IMR-90 (cell line): Measurements from ENCODE around the gene TIGIT. TPM values are rescaled to one million over a fixed set of nuclear protein-coding genes. Genes with fewer than 3 reads are reported as not detected.

Experiments used
- ATAC-seq: fragments of 200-7000 bp; cut with Tn5 transposase; 2 replicates; pipeline ENCODE4 v1.9.1; 2020; ENCODE audit warnings: low read depth, mild to moderate bottlenecking, moderate library complexity
- BruUV-seq: library from RNA; stranded (reverse); fragments of 400-500 nt; replicated peaks from 2 replicates; lab custom pipeline; 2021; lab: Mats Ljungman, UMichigan
- CTCF ChIA-PET: fragments of 300-600 bp; formaldehyde crosslinking; extraction: SDS; loops from one replicate; lab custom pipeline; 2021; ENCODE audit warnings: antibody characterized with exemption; lab: Yijun Ruan, JAX
- POLR2A ChIA-PET: fragments of 300-600 bp; sonication (Branson Sonifier 250); formaldehyde crosslinking; loops from one replicate; lab custom pipeline; 2022; ENCODE audit warnings: antibody characterized with exemption; ENCODE audit not compliant: unreplicated experiment; lab: Charles Lee
- DNase-seq: peaks from one replicate; pipeline ENCODE4 v3.0.0; 2013
- H2AFZ ChIP-seq: replicated peaks from 2 replicates; pipeline ENCODE3; 2013; ENCODE audit warnings: low read length, mild to moderate bottlenecking; ENCODE audit not compliant: poor library complexity
- H2AK5ac ChIP-seq: 2 replicates; pipeline ENCODE4 v1.6.1; 2013; ENCODE audit warnings: low read depth, low read length, inconsistent platforms
- H2AK9ac ChIP-seq: replicated peaks from 2 replicates; pipeline ENCODE3; 2013; ENCODE audit warnings: mild to moderate bottlenecking, low read depth, low read length, moderate library complexity; ENCODE audit not compliant: poor library complexity
- H2BK120ac ChIP-seq: 2 replicates; pipeline ENCODE4 v1.6.1; 2013; ENCODE audit warnings: low read depth, low read length, inconsistent platforms
- H2BK15ac ChIP-seq: 3 replicates; pipeline ENCODE4 v1.6.1; 2013; ENCODE audit warnings: low read depth, low read length, inconsistent platforms
- H2BK20ac ChIP-seq: 2 replicates; pipeline ENCODE4 v1.6.1; 2013; ENCODE audit warnings: low read depth, mild to moderate bottlenecking, inconsistent platforms, low read length, moderate library complexity
- H2BK5ac ChIP-seq: 2 replicates; pipeline ENCODE4 v1.6.1; 2013; ENCODE audit warnings: mild to moderate bottlenecking, low read depth, low read length, inconsistent platforms; ENCODE audit not compliant: poor library complexity, severe bottlenecking
- H3K14ac ChIP-seq: replicated peaks from 2 replicates; pipeline ENCODE4 v1.6.1; 2013; ENCODE audit warnings: low read depth, low read length, inconsistent platforms
- H3K18ac ChIP-seq: 2 replicates; pipeline ENCODE4 v1.6.1; 2013; ENCODE audit warnings: low read depth, low read length, control low read depth
- H3K23ac ChIP-seq: 2 replicates; pipeline ENCODE4 v1.6.1; 2013; ENCODE audit warnings: low read depth, low read length, inconsistent platforms
- H3K27ac ChIP-seq: 2 replicates; pipeline ENCODE4 v1.5.1; 2013; ENCODE audit warnings: mild to moderate bottlenecking, control low read depth, low read length; ENCODE audit not compliant: insufficient read depth
- H3K27me3 ChIP-seq: 2 replicates; pipeline ENCODE4 v1.6.1; 2013; ENCODE audit warnings: low read length; ENCODE audit not compliant: control insufficient read depth, insufficient read depth
- H3K36me3 ChIP-seq: 2 replicates; pipeline ENCODE4 v1.6.1; 2013; ENCODE audit warnings: low read length, mixed read lengths; ENCODE audit not compliant: control insufficient read depth, insufficient read depth
- H3K4ac ChIP-seq: 2 replicates; pipeline ENCODE4 v1.6.1; 2013; ENCODE audit warnings: low read depth, low read length, inconsistent platforms
- H3K4me1 ChIP-seq: 2 replicates; pipeline ENCODE4 v1.6.1; 2013; ENCODE audit warnings: low read length, mixed read lengths; ENCODE audit not compliant: control insufficient read depth, insufficient read depth
- H3K4me2 ChIP-seq: 2 replicates; pipeline ENCODE4 v1.6.1; 2013; ENCODE audit warnings: low read depth, mild to moderate bottlenecking, control low read depth, low read length, moderate library complexity
- H3K4me3 ChIP-seq: 2 replicates; pipeline ENCODE4 v1.5.1; 2013; ENCODE audit warnings: low read depth, mild to moderate bottlenecking, control low read depth, low read length, moderate library complexity; ENCODE audit not compliant: insufficient read depth
- H3K56ac ChIP-seq: 2 replicates; pipeline ENCODE4 v1.6.1; 2013; ENCODE audit warnings: low read length, inconsistent platforms; ENCODE audit not compliant: insufficient read depth; ENCODE audit errors: extremely low read depth
- H3K79me1 ChIP-seq, 2 experiments: 2 replicates each; pipeline ENCODE4 v1.6.1; 2013; ENCODE audit warnings: low read length in 2 of 2, inconsistent platforms in 1 of 2, low read depth in 1 of 2
- H3K9ac ChIP-seq: 2 replicates; pipeline ENCODE4 v1.6.1; 2013; ENCODE audit warnings: low read depth, low read length, control low read depth
- H3K9me1 ChIP-seq: 2 replicates; pipeline ENCODE4 v1.6.1; 2013; ENCODE audit warnings: low read length, inconsistent platforms; ENCODE audit not compliant: insufficient read depth
- H3K9me3 ChIP-seq: 2 replicates; pipeline ENCODE4 v1.6.1; 2013; ENCODE audit warnings: low read length; ENCODE audit not compliant: control insufficient read depth, insufficient read depth
- H4K20me1 ChIP-seq: 2 replicates; pipeline ENCODE4 v1.6.1; 2013; ENCODE audit warnings: low read length, inconsistent platforms; ENCODE audit not compliant: insufficient read depth
- H4K5ac ChIP-seq: 2 replicates; pipeline ENCODE4 v1.6.1; 2013; ENCODE audit warnings: mild to moderate bottlenecking, low read depth, low read length, control low read depth
- H4K8ac ChIP-seq, 2 experiments: 2 replicates each; pipeline ENCODE4 v1.6.1; 2013; ENCODE audit warnings: low read depth in 2 of 2, low read length in 2 of 2, control low read depth in 1 of 2, inconsistent platforms in 1 of 2
- H4K91ac ChIP-seq: 2 replicates; pipeline ENCODE4 v1.6.1; 2013; ENCODE audit warnings: low read depth, low read length, inconsistent platforms; ENCODE audit not compliant: insufficient read depth
- BHLHE40 ChIP-seq: fragments of 150-350 bp; IDR thresholded peaks from 2 replicates; pipeline ENCODE4 v1.6.1; 2016; ENCODE audit warnings: mild to moderate bottlenecking, low read depth, low read length
- CEBPB ChIP-seq: IDR thresholded peaks from 2 replicates; pipeline ENCODE4 v1.6.1; 2012; ENCODE audit warnings: low read depth, low read length, improper control_type of control experiment
- FOS ChIP-seq: fragments of 150-350 bp; IDR thresholded peaks from 2 replicates; pipeline ENCODE4 v1.6.1; 2016; ENCODE audit warnings: low read depth, low read length
- MAFK ChIP-seq: IDR thresholded peaks from 2 replicates; pipeline ENCODE4 v1.6.1; 2012; ENCODE audit warnings: low read depth, low read length, improper control_type of control experiment
- MAZ ChIP-seq: IDR thresholded peaks from 2 replicates; pipeline ENCODE4 v1.6.1; 2012; ENCODE audit warnings: low read depth, mild to moderate bottlenecking, low read length, improper control_type of control experiment, moderate library complexity, borderline replicate concordance
- MXI1 ChIP-seq: IDR thresholded peaks from 2 replicates; pipeline ENCODE4 v1.6.1; 2012; ENCODE audit warnings: low read depth, mild to moderate bottlenecking, low read length, moderate library complexity, borderline replicate concordance
- NFE2L2 ChIP-seq: fragments of 150-350 bp; IDR thresholded peaks from 2 replicates; pipeline ENCODE4 v1.6.1; 2016; ENCODE audit warnings: low read depth, mild to moderate bottlenecking, low read length
- POLR2A ChIP-seq: IDR thresholded peaks from 2 replicates; pipeline ENCODE4 v1.6.1; 2012; ENCODE audit warnings: mild to moderate bottlenecking, low read depth, low read length
- RCOR1 ChIP-seq: IDR thresholded peaks from 2 replicates; pipeline ENCODE4 v1.6.1; 2012; ENCODE audit warnings: mild to moderate bottlenecking, low read length, improper control_type of control experiment; ENCODE audit not compliant: insufficient replicate concordance
- RFX5 ChIP-seq: IDR thresholded peaks from 2 replicates; pipeline ENCODE4 v1.8.0; 2012; ENCODE audit warnings: low read depth, mild to moderate bottlenecking, low read length, moderate library complexity
- SMC3 ChIP-seq: fragments of 150-350 bp; IDR thresholded peaks from 2 replicates; pipeline ENCODE4 v1.6.1; 2016; ENCODE audit warnings: low read depth, mild to moderate bottlenecking, antibody characterized with exemption, low read length, moderate library complexity
- USF2 ChIP-seq: fragments of 150-350 bp; IDR thresholded peaks from 2 replicates; pipeline ENCODE4 v1.6.1; 2017; ENCODE audit warnings: mild to moderate bottlenecking, antibody characterized with exemption, low read length, low read depth
- WGBS, 2 experiments: methylation state at CpG; one replicate each; pipeline versions ENCODE4 v1.1.5 to v1.1.7; 2013; ENCODE audit warnings: missing lambda C conversion rate in 2 of 2; ENCODE audit not compliant: insufficient read length in 1 of 2; ENCODE audit errors: extremely low coverage in 2 of 2; 5-methylcytosine and 5-hydroxymethylcytosine counted together
- dilution Hi-C: fragments of 300-500 bp; cut with HindIII; formaldehyde crosslinking; loops from one replicate; pipeline ENCODE4 v1.14.3; 2018; ENCODE audit warnings: low sequenced_read_pairs; ENCODE audit not compliant: unreplicated experiment
- in situ Hi-C: fragments of 300-500 bp; cut with MboI; formaldehyde crosslinking; loops from 3 replicates; pipeline ENCODE4 v1.14.3; 2019; ENCODE audit warnings: low sequenced_read_pairs, inconsistent platforms, mixed read lengths
- intact Hi-C: fragments of 100-400 bp; cut with micrococcal nuclease; formaldehyde crosslinking; loops from 2 replicates; pipeline ENCODE4 v1.10.0; 2022
- polyA plus RNA-seq, 3 experiments: library from polyadenylated mRNA; depleted of rRNA; stranded (reverse); fragments of >200 nt; gene quantifications; 2 replicates each; pipeline ENCODE4 v1.2.3, GENCODE V29; 2012; ENCODE audit warnings: low replicate concordance in 1 of 3
- total RNA-seq: library from RNA; depleted of rRNA; stranded (reverse); fragments of >200 nt; gene quantifications from 2 replicates; pipeline ENCODE4 v1.2.3, GENCODE V29; 2012
- TF ChIP-seq, protein P1 (sequence below): fragments of 150-350 bp; IDR thresholded peaks from 2 replicates; pipeline ENCODE4 v1.6.1; 2016; ENCODE audit warnings: low read depth, mild to moderate bottlenecking, low read length, moderate library complexity, borderline replicate concordance

TIGIT gene
- total and polyA plus RNA-seq, 2 of the 4 experiments (the other 2 are of a cell fraction): not detected

- Histone ChIP-seq H4K8ac (no peak overlapping the region), H3K18ac (no peak overlapping the region), H2BK120ac (no peak overlapping the region), H3K14ac (no peak overlapping the region), H2AFZ (no peak overlapping the region), H2AK9ac (no peak overlapping the region), H3K27me3 (no peaks in the 10 kb centered on the region), H2AK5ac (no peak overlapping the region), H2BK20ac (no peak overlapping the region), H2BK15ac (no peak overlapping the region), H3K27ac (no peak overlapping the region), H2BK5ac (no peak overlapping the region), H3K4me1 (no peaks in the 10 kb centered on the region), H3K9ac (no peak overlapping the region), H3K4me3 (no peak overlapping the region), H3K4me2 (no peak overlapping the region), H4K5ac (no peak overlapping the region), H3K23ac (no peak overlapping the region), H3K79me1 (no peaks in the 10 kb centered on the region), H3K4ac (no peak overlapping the region), H3K9me3 (no peaks in the 10 kb centered on the region), H3K56ac (no peak overlapping the region), H4K20me1 (no peaks in the 10 kb centered on the region), H4K91ac (no peak overlapping the region), H3K36me3 (peaks cover 4% of the 10 kb centered on the region; the same call in 1 of the 2 replicates), H3K9me1 (no peaks in the 10 kb centered on the region)
- in situ Hi-C loops (no loop called here), dilution Hi-C loops (no loop called here), intact Hi-C loops (no loop called here)
- POLR2A ChIA-PET: no interaction called here
- BruUV-seq: no TSS peak
- no peak for DNase-seq
- WGBS, 2 experiments: no CpG with 5 or more reads among the region's 3 CpGs
- no peak for ATAC-seq
- CTCF ChIA-PET: interaction anchor here (0.7 kb wide), 1 partner anchor 140 kb away, joined by 3 read pairs; no protein-coding TSS in a partner anchor
- TF ChIP-seq MAZ: no peak
- no peak for TF ChIP-seq MAFK
- no peak for TF ChIP-seq USF2
- no peak for TF ChIP-seq FOS
- no peak for TF ChIP-seq SMC3
- no peak for TF ChIP-seq MXI1
- TF ChIP-seq RCOR1: no peak
- no peak for TF ChIP-seq RFX5
- no peak for TF ChIP-seq POLR2A
- TF ChIP-seq, protein P1, sequence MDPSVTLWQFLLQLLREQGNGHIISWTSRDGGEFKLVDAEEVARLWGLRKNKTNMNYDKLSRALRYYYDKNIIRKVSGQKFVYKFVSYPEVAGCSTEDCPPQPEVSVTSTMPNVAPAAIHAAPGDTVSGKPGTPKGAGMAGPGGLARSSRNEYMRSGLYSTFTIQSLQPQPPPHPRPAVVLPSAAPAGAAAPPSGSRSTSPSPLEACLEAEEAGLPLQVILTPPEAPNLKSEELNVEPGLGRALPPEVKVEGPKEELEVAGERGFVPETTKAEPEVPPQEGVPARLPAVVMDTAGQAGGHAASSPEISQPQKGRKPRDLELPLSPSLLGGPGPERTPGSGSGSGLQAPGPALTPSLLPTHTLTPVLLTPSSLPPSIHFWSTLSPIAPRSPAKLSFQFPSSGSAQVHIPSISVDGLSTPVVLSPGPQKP: no peak
- no peak for TF ChIP-seq NFE2L2
- no peak for TF ChIP-seq CEBPB
- no peak for TF ChIP-seq BHLHE40
Observed at GRCh38 chr3:114328345-114328744, 34.5 kb downstream of the TIGIT start.
